Measurements from ENCODE around the gene STARD10.

STARD10 gene

DNA sequence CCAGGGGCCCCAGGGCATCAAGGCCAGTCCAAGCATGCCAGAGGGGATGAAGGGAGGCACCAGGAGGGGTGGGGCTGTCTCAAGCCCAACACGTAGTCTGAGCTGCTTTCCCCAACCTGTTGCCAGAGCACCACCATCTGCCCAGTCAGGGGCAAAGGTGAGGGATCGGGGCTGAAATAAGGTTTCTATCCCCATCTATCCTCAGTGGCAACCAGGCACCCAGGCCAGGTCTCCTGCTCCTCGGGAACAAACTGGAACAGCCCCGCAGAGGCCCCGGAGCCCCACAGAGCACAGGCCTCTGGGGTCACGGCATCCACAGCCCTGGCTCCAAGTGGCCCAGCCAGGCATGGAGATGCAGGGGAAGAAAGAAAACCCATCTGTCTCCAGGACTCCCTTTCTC, 19.3 kb downstream of the STARD10 start:
- TF ChIP-seq, protein P1, sequence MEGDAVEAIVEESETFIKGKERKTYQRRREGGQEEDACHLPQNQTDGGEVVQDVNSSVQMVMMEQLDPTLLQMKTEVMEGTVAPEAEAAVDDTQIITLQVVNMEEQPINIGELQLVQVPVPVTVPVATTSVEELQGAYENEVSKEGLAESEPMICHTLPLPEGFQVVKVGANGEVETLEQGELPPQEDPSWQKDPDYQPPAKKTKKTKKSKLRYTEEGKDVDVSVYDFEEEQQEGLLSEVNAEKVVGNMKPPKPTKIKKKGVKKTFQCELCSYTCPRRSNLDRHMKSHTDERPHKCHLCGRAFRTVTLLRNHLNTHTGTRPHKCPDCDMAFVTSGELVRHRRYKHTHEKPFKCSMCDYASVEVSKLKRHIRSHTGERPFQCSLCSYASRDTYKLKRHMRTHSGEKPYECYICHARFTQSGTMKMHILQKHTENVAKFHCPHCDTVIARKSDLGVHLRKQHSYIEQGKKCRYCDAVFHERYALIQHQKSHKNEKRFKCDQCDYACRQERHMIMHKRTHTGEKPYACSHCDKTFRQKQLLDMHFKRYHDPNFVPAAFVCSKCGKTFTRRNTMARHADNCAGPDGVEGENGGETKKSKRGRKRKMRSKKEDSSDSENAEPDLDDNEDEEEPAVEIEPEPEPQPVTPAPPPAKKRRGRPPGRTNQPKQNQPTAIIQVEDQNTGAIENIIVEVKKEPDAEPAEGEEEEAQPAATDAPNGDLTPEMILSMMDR (IDR thresholded peaks at IDR 0.05; ENCODE audit: low read depth, low read length, missing control alignments), result no peak
- no peak overlapping the region for H3K4me3 ChIP-seq (ENCODE audit: low read depth, low read length)
- no peak for DNase-seq (ENCODE audit: low read depth)

DNA sequence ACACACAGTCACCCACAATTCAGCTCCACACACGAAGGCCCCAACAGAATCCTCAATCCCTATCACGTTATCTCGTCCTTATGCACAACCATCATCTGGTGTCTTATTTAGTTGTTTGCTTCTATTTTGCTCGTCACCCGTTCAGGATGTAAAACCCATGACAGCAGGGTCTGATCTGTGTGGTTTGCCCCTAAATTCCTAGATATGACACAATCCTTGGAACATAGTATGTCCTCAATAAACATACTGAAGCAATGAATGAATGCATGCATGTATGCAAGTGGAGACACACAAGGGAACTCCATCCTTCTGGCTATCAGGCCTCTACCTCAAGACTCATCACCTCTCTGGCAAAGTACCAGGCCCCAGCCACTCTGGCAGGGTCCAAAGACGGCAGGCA, 20.2 kb downstream of the STARD10 start:
- DNase-seq (ENCODE audit: low read depth), result no peak
- no peak overlapping the region for H3K4me3 ChIP-seq (ENCODE audit: low read depth, low read length)
- TF ChIP-seq, protein P1 (IDR thresholded peaks at IDR 0.05; ENCODE audit: low read depth, low read length, missing control alignments), result no peak

DNA sequence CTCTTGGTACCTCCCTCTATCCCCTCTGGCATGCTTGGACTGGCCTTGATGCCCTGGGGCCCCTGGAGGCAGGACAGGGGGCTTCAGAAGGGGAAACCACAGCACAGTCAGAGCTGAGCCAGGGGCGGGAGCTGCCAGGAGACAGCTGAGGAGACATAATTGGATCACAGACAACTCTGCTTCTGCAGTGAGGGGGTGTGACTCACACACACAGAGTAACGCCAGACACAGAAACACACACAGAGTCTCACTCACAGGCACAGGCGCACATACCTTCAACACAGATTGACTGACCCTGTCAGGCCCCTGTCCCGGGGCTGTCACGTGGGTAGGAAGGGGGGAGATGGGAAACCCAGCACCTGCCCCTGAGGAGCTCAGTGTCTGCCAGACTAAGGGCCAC, 20.6 kb downstream of the STARD10 start:
- TF ChIP-seq, protein P1 (IDR thresholded peaks at IDR 0.05; ENCODE audit: low read depth, low read length, missing control alignments), result no peak
- DNase-seq (ENCODE audit: low read depth), result no peak
- no peak overlapping the region for H3K4me3 ChIP-seq (ENCODE audit: low read depth, low read length)

DNA sequence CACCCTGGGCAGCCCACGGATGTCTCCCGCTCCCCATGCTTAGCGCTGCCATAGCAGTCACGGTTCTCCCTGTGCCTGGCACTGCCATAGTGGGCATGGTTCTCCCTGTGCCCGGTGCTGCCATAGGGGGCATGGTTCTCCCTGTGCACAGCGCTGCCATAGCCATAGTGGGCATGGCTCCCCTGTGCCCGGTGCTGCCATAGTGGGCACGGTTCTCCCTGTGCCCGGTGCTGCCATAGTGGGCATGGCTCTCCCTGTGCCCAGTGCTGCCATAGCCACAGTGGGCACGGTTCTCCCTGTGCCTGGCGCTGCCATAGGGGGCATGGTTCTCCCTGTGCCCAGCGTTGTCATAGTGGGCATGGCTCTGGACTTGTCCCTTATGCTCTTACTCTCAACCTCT, 21.8 kb downstream of the STARD10 start:
- DNase-seq (ENCODE audit: low read depth), result no peak
- TF ChIP-seq, protein P1 (IDR thresholded peaks at IDR 0.05; ENCODE audit: low read depth, low read length, missing control alignments), result no peak
- no peak overlapping the region for H3K4me3 ChIP-seq (ENCODE audit: low read depth, low read length)

DNA sequence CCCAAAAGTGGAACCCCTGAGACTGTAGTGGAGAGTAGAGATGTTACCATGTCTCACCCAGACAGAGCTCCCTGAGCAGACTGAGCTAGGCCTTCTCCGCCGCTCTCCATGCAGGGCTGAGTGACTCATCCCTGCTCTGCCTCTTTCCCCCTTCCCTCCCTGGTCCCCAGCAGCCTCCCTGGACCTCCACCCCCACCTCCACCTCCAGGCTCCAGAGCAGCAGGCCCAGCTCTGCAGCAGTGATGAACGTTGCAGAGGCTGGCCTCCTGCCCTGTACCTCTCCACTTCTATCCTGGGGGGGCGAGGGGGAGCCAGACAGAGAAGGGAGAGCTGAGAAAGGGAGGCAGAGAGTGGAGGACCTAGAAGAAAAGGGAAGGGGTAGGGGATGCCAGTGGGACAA, 22.3 kb downstream of the STARD10 start:
- DNase-seq (ENCODE audit: low read depth), result no peak
- TF ChIP-seq, protein P1 (IDR thresholded peaks at IDR 0.05; ENCODE audit: low read depth, low read length, missing control alignments), result no peak
- H3K4me3 ChIP-seq (ENCODE audit: low read depth, low read length), result no peak overlapping the region

DNA sequence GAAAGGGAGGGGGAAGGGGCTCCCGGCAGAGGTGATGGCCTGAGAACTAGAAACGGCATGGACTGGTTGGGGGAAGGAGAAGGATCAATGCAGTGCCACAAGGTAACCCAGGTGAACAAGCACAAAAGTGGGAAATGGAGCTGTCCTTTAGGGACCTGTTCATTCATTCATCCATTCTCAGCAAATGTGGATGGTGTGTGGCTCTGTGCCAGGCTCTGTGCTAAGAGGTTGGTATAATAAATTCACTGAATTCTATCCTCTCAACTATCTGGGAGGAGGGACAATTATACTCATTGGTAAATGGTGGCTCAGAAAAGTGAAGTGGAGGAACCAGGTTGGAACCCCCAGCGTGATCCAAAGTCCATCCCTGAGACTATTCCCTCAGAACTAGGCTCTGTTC, 23.0 kb downstream of the STARD10 start:
- TF ChIP-seq, protein P1 (IDR thresholded peaks at IDR 0.05; ENCODE audit: low read depth, low read length, missing control alignments), result no peak
- no peak for DNase-seq (ENCODE audit: low read depth)
- no peak overlapping the region for H3K4me3 ChIP-seq (ENCODE audit: low read depth, low read length)

DNA sequence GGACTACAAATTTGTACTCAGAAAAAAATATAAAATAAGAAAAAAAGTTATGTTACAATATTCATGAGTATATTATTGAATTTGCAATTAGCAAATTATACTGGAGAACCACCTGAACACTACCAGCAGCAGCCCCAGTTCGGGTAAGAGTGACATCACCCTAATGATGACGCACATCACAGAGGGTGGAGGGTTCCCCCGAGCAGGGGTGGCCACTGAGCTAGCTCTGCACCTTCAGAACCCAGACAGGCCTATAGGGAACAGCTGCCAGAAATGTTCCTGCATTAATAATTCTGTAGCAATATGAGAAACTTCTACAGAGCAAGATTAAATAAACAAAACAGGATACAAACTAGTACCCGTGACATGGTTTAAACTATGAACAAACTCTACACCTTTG, 24.2 kb downstream of the STARD10 start:
- TF ChIP-seq, protein P1 (IDR thresholded peaks at IDR 0.05; ENCODE audit: low read depth, low read length, missing control alignments), result no peak
- no peak overlapping the region for H3K4me3 ChIP-seq (ENCODE audit: low read depth, low read length)
- no peak for DNase-seq (ENCODE audit: low read depth)
